ENCODE measurements around the gene METTL3. TPM values are rescaled to one million over a fixed set of nuclear protein-coding genes. Genes with fewer than 3 reads are reported as not detected.

The METTL3 gene
- 36.8 to 45.6 TPM (median 43.7 TPM) in 5 replicates for total RNA-seq (2022; extraction: Qiagen RNA extraction)

GRCh38 chr14:21510735-21511657 is at the start of gene METTL3:
Gene METTL3 (minus strand): TSS chr14:21511340. CDS start chr14:21511223, 117 bp downstream.

GRCh38 chr14:21525962-21526671 is 15.0 kb upstream of the METTL3 start, which contains the start of gene SALL2:
Gene SALL2 (minus strand): TSS chr14:21526346. CDS start chr14:21526127, 219 bp downstream.

DNA sequence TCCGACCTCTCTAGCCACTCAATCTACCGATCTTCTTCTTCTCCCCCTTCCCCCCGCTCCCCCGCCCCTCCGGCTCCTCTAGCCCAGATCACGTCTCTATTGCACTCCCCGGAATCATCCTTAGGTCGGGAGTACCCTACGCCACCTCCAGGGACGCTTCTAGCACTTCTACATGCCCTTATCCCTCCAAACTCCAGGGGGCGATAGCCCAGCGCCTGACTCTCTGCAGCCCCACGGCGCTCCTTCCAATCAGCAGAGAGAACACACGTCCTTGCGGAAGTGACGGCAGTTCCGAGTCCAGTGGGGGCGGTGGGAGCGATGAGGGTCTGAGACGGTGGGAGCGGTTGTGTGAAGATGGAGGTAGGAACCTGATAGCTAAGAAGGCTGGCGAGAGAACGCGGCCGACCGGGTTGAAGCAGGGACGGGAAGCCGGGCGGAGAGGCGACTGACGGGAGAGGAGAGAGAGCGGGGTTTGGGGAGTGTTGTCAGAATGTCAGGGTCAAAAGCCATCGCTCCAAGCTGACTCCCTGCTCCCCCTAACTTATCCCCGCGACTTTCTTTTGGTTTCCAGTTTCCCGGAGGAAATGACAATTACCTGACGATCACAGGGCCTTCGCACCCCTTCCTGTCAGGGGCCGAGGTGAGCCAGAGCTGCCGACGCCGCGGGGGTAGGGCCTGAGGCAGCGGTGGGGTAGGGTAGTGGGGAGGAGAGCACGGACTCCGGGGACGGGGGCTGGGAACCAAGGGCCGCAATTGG is 34.0 kb downstream of the METTL3 start, which contains the start of the genes RAB2B and TOX4:
RAB2B (minus strand) TSS at position 35 of the 757 bp plus-strand sequence. CDS start 87 bp downstream, outside the sequence.
TOX4 (plus strand) TSS at position 271 of the 757 bp plus-strand sequence; CDS start at position 355, 84 bp downstream.

GRCh38 chr14:21455912-21456667 is 55.0 kb downstream of the METTL3 start, which contains the start of gene CHD8:
Gene CHD8 (minus strand): TSS chr14:21456123. CDS start chr14:21431643, 24,480 bp downstream.

Other genes with a start within 250 kb of the METTL3 start
- 867 to 980 TPM (median 927 TPM) in 5 replicates for gene HNRNPC, start 241.9 kb downstream of the METTL3 start, total RNA-seq (2022; extraction: Qiagen RNA extraction)
- gene RPGRIP1, start 231.3 kb downstream of the METTL3 start, total RNA-seq (2022; extraction: Qiagen RNA extraction) = 0.15 to 0.39 TPM (median 0.25 TPM) in 5 replicates
- gene SUPT16H, start 127.3 kb downstream of the METTL3 start, total RNA-seq (2022; extraction: Qiagen RNA extraction) = 106 to 116 TPM (median 110 TPM) in 5 replicates
- gene CHD8, start 55.2 kb downstream of the METTL3 start, total RNA-seq (2022; extraction: Qiagen RNA extraction) = 38.1 to 43.5 TPM (median 41.9 TPM) in 5 replicates
- 12.2 to 14.6 TPM (median 13.4 TPM) in 5 replicates for gene RAB2B, start 34.4 kb downstream of the METTL3 start, total RNA-seq (2022; extraction: Qiagen RNA extraction)
- gene TOX4, start 34.1 kb downstream of the METTL3 start, total RNA-seq (2022; extraction: Qiagen RNA extraction) = 55.7 to 79.3 TPM (median 69.0 TPM) in 5 replicates
- 0.58 to 0.78 TPM (median 0.68 TPM) in 5 replicates for gene SALL2, start 15.0 kb upstream of the METTL3 start, total RNA-seq (2022; extraction: Qiagen RNA extraction)
- not detected in 5 replicates for gene OR10G3, start 68.7 kb upstream of the METTL3 start, total RNA-seq (2022; extraction: Qiagen RNA extraction)
- not detected in 5 replicates for gene OR10G2, start 123.6 kb upstream of the METTL3 start, total RNA-seq (2022; extraction: Qiagen RNA extraction)
- gene OR4E2, start 142.5 kb upstream of the METTL3 start, total RNA-seq (2022; extraction: Qiagen RNA extraction) = not detected in 5 replicates
- gene OR4E1, start 162.5 kb upstream of the METTL3 start, total RNA-seq (2022; extraction: Qiagen RNA extraction) = not detected in 5 replicates

All from A549 treated with dexamethasone at 1 μM for 4 hours (cell line).